ENCODE results near the gene TBX19.

The TBX19 gene

GRCh38 chr1:168263130-168263529 is 17.5 kb upstream of the TBX19 start:
- TF ChIP-seq, protein P1, sequence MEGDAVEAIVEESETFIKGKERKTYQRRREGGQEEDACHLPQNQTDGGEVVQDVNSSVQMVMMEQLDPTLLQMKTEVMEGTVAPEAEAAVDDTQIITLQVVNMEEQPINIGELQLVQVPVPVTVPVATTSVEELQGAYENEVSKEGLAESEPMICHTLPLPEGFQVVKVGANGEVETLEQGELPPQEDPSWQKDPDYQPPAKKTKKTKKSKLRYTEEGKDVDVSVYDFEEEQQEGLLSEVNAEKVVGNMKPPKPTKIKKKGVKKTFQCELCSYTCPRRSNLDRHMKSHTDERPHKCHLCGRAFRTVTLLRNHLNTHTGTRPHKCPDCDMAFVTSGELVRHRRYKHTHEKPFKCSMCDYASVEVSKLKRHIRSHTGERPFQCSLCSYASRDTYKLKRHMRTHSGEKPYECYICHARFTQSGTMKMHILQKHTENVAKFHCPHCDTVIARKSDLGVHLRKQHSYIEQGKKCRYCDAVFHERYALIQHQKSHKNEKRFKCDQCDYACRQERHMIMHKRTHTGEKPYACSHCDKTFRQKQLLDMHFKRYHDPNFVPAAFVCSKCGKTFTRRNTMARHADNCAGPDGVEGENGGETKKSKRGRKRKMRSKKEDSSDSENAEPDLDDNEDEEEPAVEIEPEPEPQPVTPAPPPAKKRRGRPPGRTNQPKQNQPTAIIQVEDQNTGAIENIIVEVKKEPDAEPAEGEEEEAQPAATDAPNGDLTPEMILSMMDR (IDR thresholded peaks at IDR 0.05): no peak

GRCh38 chr1:168264296-168264695 is 16.4 kb upstream of the TBX19 start:
- TF ChIP-seq, protein P1 (IDR thresholded peaks at IDR 0.05): no peak

DNA sequence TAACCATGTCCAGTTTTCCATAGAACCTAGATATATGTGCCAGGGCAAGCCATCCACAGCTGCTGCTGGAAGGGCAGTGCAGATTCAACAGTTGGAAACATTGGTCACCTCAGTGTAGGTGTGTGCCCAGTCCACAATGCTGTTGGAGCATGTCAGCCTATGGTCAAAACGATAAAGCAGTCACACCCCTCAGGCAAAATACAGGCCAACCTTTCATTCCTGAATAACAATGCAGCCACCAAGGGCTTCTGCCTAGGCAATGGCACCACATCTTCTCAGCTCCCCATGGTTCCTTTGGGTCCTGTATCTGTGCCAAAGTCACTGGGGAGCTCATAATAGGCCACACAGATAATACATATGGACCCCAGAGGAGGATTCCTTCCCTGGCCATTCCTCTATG is 15.1 kb upstream of the TBX19 start:
- TF ChIP-seq, protein P1 (IDR thresholded peaks at IDR 0.05): no peak

DNA sequence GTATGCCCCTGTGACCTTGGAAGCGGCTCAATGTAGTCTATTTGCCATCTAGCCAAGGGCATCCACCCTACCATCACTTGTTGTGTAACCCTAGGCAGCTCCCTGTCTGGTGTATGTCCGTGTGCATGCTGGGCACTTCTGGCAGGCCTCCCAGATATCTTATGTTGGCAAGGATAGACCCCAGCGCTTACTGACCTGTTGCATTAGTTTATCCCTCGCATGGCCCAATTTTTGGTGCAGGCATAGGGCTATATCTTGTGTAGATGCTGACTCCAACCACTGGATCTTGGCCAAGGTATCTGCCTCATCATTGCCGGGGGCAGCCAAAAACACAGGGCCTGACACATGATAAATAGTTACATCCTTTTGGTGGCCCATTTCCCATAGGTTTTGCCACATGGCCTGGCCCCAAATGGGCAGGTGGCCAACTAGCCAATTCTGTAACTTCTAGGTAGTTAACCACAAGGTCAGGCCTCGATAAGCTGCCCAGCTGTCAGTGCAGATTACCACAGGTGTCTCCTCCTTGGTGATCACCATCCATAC is 14.0 kb upstream of the TBX19 start:
- TF ChIP-seq, protein P1 (IDR thresholded peaks at IDR 0.05): no peak

GRCh38 chr1:168271636-168272035 is 9.0 kb upstream of the TBX19 start:
- TF ChIP-seq, protein P1 (IDR thresholded peaks at IDR 0.05): no peak

DNA sequence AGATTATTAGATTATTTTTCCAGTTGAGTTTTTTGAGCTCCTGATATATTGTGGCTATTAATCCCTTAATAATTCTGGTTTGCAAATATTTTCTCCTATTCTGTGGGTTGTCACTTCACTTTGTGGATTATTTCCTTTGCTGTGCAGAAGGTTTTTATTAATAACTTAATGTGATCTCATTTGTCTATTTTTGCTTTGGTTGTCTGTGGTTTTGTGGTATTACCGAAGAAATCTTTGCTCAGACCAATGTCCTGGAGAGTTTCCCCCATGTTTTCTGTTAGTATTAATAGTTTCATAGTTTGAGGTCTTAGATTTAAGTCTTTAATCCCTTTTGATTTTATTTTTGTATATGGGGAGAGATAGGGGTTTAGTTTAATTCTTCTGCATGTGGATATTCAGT is 7.1 kb upstream of the TBX19 start:
- TF ChIP-seq, protein P1 (IDR thresholded peaks at IDR 0.05): no peak

DNA sequence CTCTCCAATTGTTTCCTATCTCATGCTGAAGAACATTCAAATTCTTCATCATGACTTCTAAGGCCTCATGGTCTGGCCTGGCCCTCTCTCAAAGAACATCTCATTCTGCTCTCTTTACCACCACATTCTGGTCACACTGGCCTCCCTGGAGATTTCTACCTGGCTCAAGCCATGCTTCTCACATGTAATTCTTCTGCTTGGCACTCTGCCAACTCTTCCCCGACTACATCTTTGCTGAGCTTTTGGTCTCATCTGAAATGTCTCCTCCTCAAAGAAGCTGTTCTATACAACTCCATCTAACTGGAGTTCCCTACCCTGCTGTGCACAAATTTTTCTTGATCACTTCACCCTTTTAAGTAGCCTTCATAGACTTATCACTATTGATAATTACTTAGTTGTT is 1.4 kb upstream of the TBX19 start:
- TF ChIP-seq, protein P1 (IDR thresholded peaks at IDR 0.05): no peak
